Keratinocyte (primary cell): ENCODE measurements around the gene PDE12. TPM values are rescaled to one million over a fixed set of nuclear protein-coding genes. Genes with fewer than 3 reads are reported as not detected.

Experiments
- DNase-seq: peaks from one replicate; pipeline ENCODE4 v3.0.0-alpha.2; 2011; ENCODE audit warnings: low read depth, missing footprints, low spot score
- FAIRE-seq: peaks from 2 replicates; lab custom pipeline; 2011; peaks lifted over from hg19 to GRCh38; lab: Jason Lieb, UNC
- H2AFZ ChIP-seq: 2 replicates; pipeline ENCODE4 v1.6.0; 2012; ENCODE audit warnings: low read length, control low read depth, inconsistent platforms; ENCODE audit not compliant: control insufficient read depth
- H3K27ac ChIP-seq: 2 replicates; pipeline ENCODE4 v1.5.1; 2011; ENCODE audit warnings: low read length; ENCODE audit not compliant: control insufficient read depth, insufficient read depth
- H3K27me3 ChIP-seq: 3 replicates; pipeline ENCODE4 v1.6.0; 2011; ENCODE audit warnings: low read length; ENCODE audit not compliant: control insufficient read depth, insufficient read depth; ENCODE audit errors: extremely low read depth
- H3K36me3 ChIP-seq, 2 experiments: 2 replicates in 1 of 2; 3 replicates in 1 of 2; pipeline ENCODE4 v1.5.1; 2011; ENCODE audit warnings: low read length in 2 of 2, mild to moderate bottlenecking in 1 of 2; ENCODE audit not compliant: control insufficient read depth in 2 of 2, insufficient read depth in 2 of 2; ENCODE audit errors: extremely low read depth in 1 of 2
- H3K4me1 ChIP-seq: 3 replicates; pipeline ENCODE4 v1.5.1; 2011; ENCODE audit warnings: low read length; ENCODE audit not compliant: control insufficient read depth, insufficient read depth; ENCODE audit errors: extremely low read depth
- H3K4me2 ChIP-seq: 3 replicates; pipeline ENCODE4 v1.6.0; 2011; ENCODE audit warnings: low read depth, low read length; ENCODE audit not compliant: control insufficient read depth, insufficient read depth; ENCODE audit errors: extremely low read depth
- H3K4me3 ChIP-seq, 3 experiments: fragments of 200-600 bp in 1 of 3; sonication (generic) in 1 of 3; 2 replicates in 2 of 3; 3 replicates in 1 of 3; pipeline ENCODE4 v1.5.1; 2011 to 2016; ENCODE audit warnings: low read length in 3 of 3, mild to moderate bottlenecking in 3 of 3, control low read depth in 2 of 3, inconsistent platforms in 1 of 3, low read depth in 1 of 3, mixed read lengths in 1 of 3, mixed run types in 1 of 3, moderate library complexity in 1 of 3; ENCODE audit not compliant: control insufficient read depth in 2 of 3, insufficient read depth in 2 of 3; ENCODE audit errors: extremely low read depth in 1 of 3
- H3K79me2 ChIP-seq: 2 replicates; pipeline ENCODE4 v1.6.0; 2012; ENCODE audit warnings: low read length; ENCODE audit not compliant: control insufficient read depth, insufficient read depth
- H3K9ac ChIP-seq: 3 replicates; pipeline ENCODE4 v1.6.0; 2011; ENCODE audit warnings: low read length; ENCODE audit not compliant: control insufficient read depth, insufficient read depth; ENCODE audit errors: extremely low read depth
- H3K9me1 ChIP-seq: 3 replicates; pipeline ENCODE4 v1.6.0; 2011; ENCODE audit warnings: low read length; ENCODE audit not compliant: control insufficient read depth, insufficient read depth; ENCODE audit errors: extremely low read depth
- H3K9me3 ChIP-seq: 2 replicates; pipeline ENCODE4 v1.5.1; 2012; ENCODE audit warnings: low read depth, low read length; ENCODE audit not compliant: control insufficient read depth
- H4K20me1 ChIP-seq: 3 replicates; pipeline ENCODE4 v1.6.0; 2011; ENCODE audit warnings: low read length; ENCODE audit not compliant: control insufficient read depth, insufficient read depth; ENCODE audit errors: extremely low read depth
- CTCF ChIP-seq, 3 experiments: IDR thresholded peaks in 1 of 3; conservative IDR thresholded peaks in 1 of 3; optimal IDR thresholded peaks in 1 of 3; 2 replicates in 2 of 3; 3 replicates in 1 of 3; pipeline versions ENCODE3 to v1.5.1; 2011; ENCODE audit warnings: low read length in 3 of 3, mild to moderate bottlenecking in 3 of 3, moderate library complexity in 2 of 3, control low read depth in 1 of 3, inconsistent platforms in 1 of 3; ENCODE audit not compliant: insufficient read depth in 2 of 3; ENCODE audit errors: extremely low read depth in 1 of 3
- EZH2 ChIP-seq: IDR thresholded peaks from one replicate; pipeline ENCODE4 v1.6.1; 2012; ENCODE audit warnings: inconsistent platforms, mild to moderate bottlenecking, low read length, moderate library complexity
- dilution Hi-C: fragments of 300-500 bp; cut with MboI; formaldehyde crosslinking; loops from one replicate; pipeline ENCODE4 v1.7.0; 2020; ENCODE audit warnings: low sequenced_read_pairs; ENCODE audit not compliant: extremely low pct_ligation_motif_present
- polyA plus RNA-seq, 5 experiments: library from polyadenylated mRNA; depleted of rRNA in 3 of 5; stranded (reverse) in 3 of 5; stranded (forward) in 1 of 5; unstranded in 1 of 5; fragments of >200 nt; gene quantifications; 1 replicate in 1 of 5; 2 replicates in 3 of 5; 3 replicates in 1 of 5; pipeline versions ENCODE4 v1.2.1 to v1.2.3, GENCODE V29; 2011 to 2012; ENCODE audit warnings: missing spikeins in 2 of 5, low read depth in 1 of 5, low replicate concordance in 1 of 5

The PDE12 gene
- polyA plus RNA-seq, 1 donor (not counting 4 experiments of a cell fraction or from before 2014, with no cell fraction given): 15.2 TPM

DNA sequence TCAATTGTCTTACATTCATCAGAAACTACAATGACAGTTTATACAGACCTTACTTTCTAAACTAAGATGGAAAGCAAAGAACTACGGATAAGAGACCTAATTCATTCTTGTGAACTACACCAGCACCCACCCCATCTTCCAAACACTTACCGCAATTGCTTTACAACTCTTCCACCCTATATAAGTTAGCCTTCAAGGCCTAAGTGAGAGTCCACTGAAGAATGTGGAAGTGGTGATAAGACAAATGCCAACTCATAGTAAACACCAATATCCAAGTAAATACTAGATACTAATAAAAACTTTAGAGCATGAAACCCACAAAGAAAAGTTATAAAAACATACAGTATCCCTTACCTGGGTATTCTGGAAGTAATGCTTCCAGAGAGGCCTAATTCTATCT, 27.5 kb downstream of the PDE12 start:
- no peaks in the 10 kb centered on the region for H3K9me3 ChIP-seq
- H3K27me3 ChIP-seq: no peaks in the 10 kb centered on the region
- H3K27ac ChIP-seq: no peak overlapping the region
- no peaks in the 10 kb centered on the region for H3K4me1 ChIP-seq
- H4K20me1 ChIP-seq: peaks cover 29% of the 10 kb centered on the region
- no peak overlapping the region for H3K4me3 ChIP-seq
- peaks cover 8 to 10% of the 10 kb centered on the region in 2 experiments for H3K36me3 ChIP-seq
- TF ChIP-seq CTCF (optimal IDR thresholded peaks at IDR 0.05 in 1 of 3, IDR thresholded peaks at IDR 0.05 in 1 of 3, conservative IDR thresholded peaks at IDR 0.05 in 1 of 3; ENCODE audit: extremely low read depth in 1 of 3, insufficient read depth in 2 of 3, low read length in 3 of 3): no peak
- no peak for TF ChIP-seq EZH2
- no peak overlapping the region for H3K9ac ChIP-seq
- FAIRE-seq (no peak), DNase-seq (no peak)
- no peaks in the 10 kb centered on the region for H3K9me1 ChIP-seq
- no peak overlapping the region for H3K4me2 ChIP-seq
- dilution Hi-C loops: no loop called here
- H2AFZ ChIP-seq: no peak overlapping the region
- H3K79me2 ChIP-seq: peaks cover 93% of the 10 kb centered on the region

- FAIRE-seq (no peak), DNase-seq (no peak)
- Histone ChIP-seq H3K9ac (no peak overlapping the region), H3K4me1 (no peaks in the 10 kb centered on the region), H3K9me1 (no peaks in the 10 kb centered on the region), H3K9me3 (no peaks in the 10 kb centered on the region), H2AFZ (no peak overlapping the region), H3K36me3 (peaks cover 2 to 5% of the 10 kb centered on the region in 2 experiments), H3K4me3 (no peak overlapping the region), H3K27ac (no peak overlapping the region), H3K79me2 (peaks cover 94% of the 10 kb centered on the region), H4K20me1 (peaks cover 39% of the 10 kb centered on the region), H3K27me3 (no peaks in the 10 kb centered on the region), H3K4me2 (no peak overlapping the region)
- TF ChIP-seq CTCF (optimal IDR thresholded peaks at IDR 0.05 in 1 of 3, IDR thresholded peaks at IDR 0.05 in 1 of 3, conservative IDR thresholded peaks at IDR 0.05 in 1 of 3; ENCODE audit: extremely low read depth in 1 of 3, insufficient read depth in 2 of 3, low read length in 3 of 3) (no peak), EZH2 (no peak)
- dilution Hi-C loops: no loop called here
These were observed 30.7 kb downstream of the PDE12 start for GRCh38 chr3:57586778-57587177.
